Upper lobe of left lung (tissue), 6 donors: ENCODE measurements around the gene ZKSCAN1. TPM values are rescaled to one million over a fixed set of nuclear protein-coding genes. Genes with fewer than 3 reads are reported as not detected.

ENCODE experiments used
- ATAC-seq, 2 donors: fragments of 200-7000 bp; cut with Tn5 transposase; one replicate each; pipeline ENCODE4 v1.9.1; 2022; ENCODE audit warnings: mild to moderate bottlenecking in 2 of 2, moderate library complexity in 2 of 2; ENCODE audit not compliant: low FRiP score in 2 of 2
- DNase-seq, 2 donors: peaks; one replicate each; pipeline ENCODE4 v3.0.0-alpha.2; 2019 to 2020
- H3K27ac ChIP-seq, 4 donors: fragments of 200-600 bp; sonication (generic); one replicate each; pipeline ENCODE4 v1.5.1; 2016 to 2019
- H3K27me3 ChIP-seq, 4 donors: fragments of 200-600 bp; sonication (generic); one replicate each; pipeline ENCODE4 v1.5.1; 2017 to 2019
- H3K36me3 ChIP-seq, 4 donors: fragments of 200-600 bp; sonication (generic); one replicate each; pipeline ENCODE4 v1.5.1; 2016 to 2019
- H3K4me1 ChIP-seq, 4 donors: fragments of 200-600 bp; sonication (generic); one replicate each; pipeline ENCODE4 v1.5.1; 2018 to 2019
- H3K4me3 ChIP-seq, 4 donors: fragments of 200-600 bp; sonication (generic); one replicate each; pipeline ENCODE4 v1.5.1; 2017 to 2019; ENCODE audit warnings: mild to moderate bottlenecking in 2 of 4, moderate library complexity in 1 of 4
- H3K9me3 ChIP-seq, 4 donors: fragments of 200-600 bp; sonication (generic); one replicate each; pipeline ENCODE4 v1.5.1; 2018 to 2019
- EP300 ChIP-seq, 4 donors: sonication (generic); formaldehyde crosslinking; IDR thresholded peaks; one replicate each; pipeline ENCODE4 v1.5.1; 2017; ENCODE audit warnings: antibody characterized with exemption in 4 of 4, control low read depth in 2 of 4
- POLR2A ChIP-seq, 4 donors: fragments of 450-650 bp; IDR thresholded peaks; one replicate each; pipeline ENCODE4 v1.5.1; 2016 to 2017; ENCODE audit warnings: antibody characterized with exemption in 4 of 4, mild to moderate bottlenecking in 2 of 4
- POLR2AphosphoS5 ChIP-seq, 2 donors: sonication (generic); formaldehyde crosslinking; IDR thresholded peaks; one replicate each; pipeline ENCODE4 v1.5.1; 2017; ENCODE audit warnings: antibody characterized with exemption in 2 of 2
- WGBS, 2 donors: methylation state at CpG; one replicate each; pipeline ENCODE4 v1.1.5; 2017 to 2018; 5-methylcytosine and 5-hydroxymethylcytosine counted together
- total RNA-seq, 6 donors: library from RNA; depleted of rRNA in 4 of 6; stranded (reverse); fragments of >200 nt in 4 of 6; gene quantifications; one replicate each; pipeline versions ENCODE4 v1.1.0 to v1.2.1, GENCODE V29; 2016 to 2021
- TF ChIP-seq, protein P1 (sequence below), 6 experiments: fragments of 450-650 bp in 4 of 6; fragments of 200-600 bp in 2 of 6; sonication (generic) in 2 of 6; IDR thresholded peaks; one replicate each; pipeline ENCODE4 v1.5.1; 2016 to 2019; ENCODE audit warnings: antibody characterized with exemption in 6 of 6
- donor health status: DM: no; HTN: no; CAD: no; lungs with moderate emphysema.
- donor health status: DM: no; HTN: yes; CAD: no; lungs with severe emphysema.

The ZKSCAN1 gene
- total RNA-seq, 6 donors from 2014 or later, result 19.3 to 50.4 (median 36.9) TPM

DNA sequence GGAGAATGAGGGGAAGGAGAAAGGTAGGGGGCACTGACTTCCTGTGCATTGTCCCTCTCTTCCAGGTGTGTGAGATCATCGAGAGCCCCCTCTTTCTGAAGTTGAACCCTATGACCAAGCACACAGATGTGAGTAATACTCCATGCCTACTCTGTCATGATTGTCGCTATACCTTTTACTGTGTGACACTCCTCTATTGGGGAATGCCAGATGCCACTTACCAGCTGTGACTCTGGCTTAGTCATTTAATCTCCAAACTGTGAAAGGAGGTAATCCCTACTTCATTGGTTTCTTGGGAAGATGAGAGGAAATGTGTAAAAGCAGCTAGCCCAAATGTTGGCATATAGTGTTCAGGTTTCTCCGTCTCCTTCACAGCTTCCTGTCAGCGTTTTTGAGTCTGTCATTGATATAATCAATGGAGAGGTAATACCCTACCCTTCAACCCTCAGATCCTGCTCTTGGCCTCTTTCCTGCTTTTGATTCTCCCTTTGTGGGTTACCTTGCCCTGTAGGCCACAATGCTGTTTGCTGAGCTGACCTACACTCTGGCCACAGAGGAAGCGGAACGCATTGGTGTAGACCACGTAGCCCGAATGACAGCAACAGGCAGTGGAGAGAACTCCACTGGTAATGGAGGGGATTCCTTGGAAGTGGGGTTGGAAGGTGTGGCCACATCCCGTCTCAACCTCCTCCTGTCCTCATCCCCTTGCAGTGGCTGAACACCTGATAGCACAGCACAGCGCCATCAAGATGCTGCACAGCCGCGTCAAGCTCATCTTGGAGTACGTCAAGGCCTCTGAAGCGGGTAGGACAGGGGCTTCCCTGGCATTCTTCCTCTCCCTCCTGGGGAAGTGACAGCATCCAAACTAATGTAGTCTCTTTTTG lies 75.4 kb downstream of the ZKSCAN1 start:
- Histone ChIP-seq H3K9me3 (no peaks in the 10 kb centered on the region), H3K27ac (no peak overlapping the region), H3K4me1 (peaks cover 12 to 21% (median 17%) of the 10 kb centered on the region in 4 donors), H3K36me3 (peaks cover 35 to 53% (median 52%) of the 10 kb centered on the region in 4 donors), H3K4me3 (no peak overlapping the region), H3K27me3 (no peaks in the 10 kb centered on the region)
- ATAC-seq, result no peak
- no peak for DNase-seq
- 86 to 91% methylated on average over 13 to 14 of the region's 14 CpGs for WGBS, 2 donors
- no peak for TF ChIP-seq EP300 (IDR thresholded peaks at IDR 0.05)
- TF ChIP-seq POLR2AphosphoS5 (IDR thresholded peaks at IDR 0.05), result no peak
- TF ChIP-seq POLR2A (IDR thresholded peaks at IDR 0.05), result no peak
- TF ChIP-seq, protein P1, sequence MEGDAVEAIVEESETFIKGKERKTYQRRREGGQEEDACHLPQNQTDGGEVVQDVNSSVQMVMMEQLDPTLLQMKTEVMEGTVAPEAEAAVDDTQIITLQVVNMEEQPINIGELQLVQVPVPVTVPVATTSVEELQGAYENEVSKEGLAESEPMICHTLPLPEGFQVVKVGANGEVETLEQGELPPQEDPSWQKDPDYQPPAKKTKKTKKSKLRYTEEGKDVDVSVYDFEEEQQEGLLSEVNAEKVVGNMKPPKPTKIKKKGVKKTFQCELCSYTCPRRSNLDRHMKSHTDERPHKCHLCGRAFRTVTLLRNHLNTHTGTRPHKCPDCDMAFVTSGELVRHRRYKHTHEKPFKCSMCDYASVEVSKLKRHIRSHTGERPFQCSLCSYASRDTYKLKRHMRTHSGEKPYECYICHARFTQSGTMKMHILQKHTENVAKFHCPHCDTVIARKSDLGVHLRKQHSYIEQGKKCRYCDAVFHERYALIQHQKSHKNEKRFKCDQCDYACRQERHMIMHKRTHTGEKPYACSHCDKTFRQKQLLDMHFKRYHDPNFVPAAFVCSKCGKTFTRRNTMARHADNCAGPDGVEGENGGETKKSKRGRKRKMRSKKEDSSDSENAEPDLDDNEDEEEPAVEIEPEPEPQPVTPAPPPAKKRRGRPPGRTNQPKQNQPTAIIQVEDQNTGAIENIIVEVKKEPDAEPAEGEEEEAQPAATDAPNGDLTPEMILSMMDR (IDR thresholded peaks at IDR 0.05), result no peak

Other genes starting within 250 kb of the ZKSCAN1 start
- gene CYP3A4, start 231.4 kb upstream of the ZKSCAN1 start, total RNA-seq, result 1 to 10 TPM in 1 of 6 donors, under 1 TPM in 2, not detected in 3; 0.34 to 1.5 (median 0.46) TPM
- gene CYP3A43, start 187.6 kb upstream of the ZKSCAN1 start, total RNA-seq, result not detected
- under 1 TPM in 2 of 6 donors, not detected in 4; 0.59 to 0.67 TPM for gene OR2AE1, start 138.6 kb upstream of the ZKSCAN1 start, total RNA-seq
- 100 to 1,000 TPM in 1 of 6 donors, 10 to 100 TPM in 5; 31.2 to 107 (median 42.1) TPM for gene TRIM4, start 96.1 kb upstream of the ZKSCAN1 start, total RNA-seq
- 1 to 10 TPM in 1 of 6 donors, under 1 TPM in 2, not detected in 3; 0.24 to 3.1 (median 0.31) TPM for gene GJC3, start 86.0 kb upstream of the ZKSCAN1 start, total RNA-seq
- 10 to 100 TPM in 5 of 6 donors, 1 to 10 TPM in 1; 2.3 to 35.6 (median 28.8) TPM for gene AZGP1, start 39.6 kb upstream of the ZKSCAN1 start, total RNA-seq
- 10 to 100 TPM in 4 of 6 donors, 1 to 10 TPM in 2; 8.6 to 17.8 (median 10.8) TPM for gene ZSCAN21, start 34.2 kb downstream of the ZKSCAN1 start, total RNA-seq
- 10 to 100 TPM; 18.4 to 50.3 (median 22.8) TPM for gene ZNF3, start 66.1 kb downstream of the ZKSCAN1 start, total RNA-seq
- 100 to 1,000 TPM in 1 of 6 donors, 10 to 100 TPM in 5; 23.4 to 217 (median 53.9) TPM for gene COPS6, start 73.4 kb downstream of the ZKSCAN1 start, total RNA-seq
- 10 to 100 TPM; 29.3 to 78.6 (median 44.1) TPM for gene MCM7, start 85.8 kb downstream of the ZKSCAN1 start, total RNA-seq
- 100 to 1,000 TPM in 1 of 6 donors, 10 to 100 TPM in 5; 17.3 to 142 (median 19.4) TPM for gene AP4M1, start 86.0 kb downstream of the ZKSCAN1 start, total RNA-seq
- gene TAF6, start 103.8 kb downstream of the ZKSCAN1 start, total RNA-seq, result 10 to 100 TPM; 33.4 to 76.5 (median 53.0) TPM
- 10 to 100 TPM in 2 of 6 donors, 1 to 10 TPM in 4; 2.9 to 14.6 (median 6.5) TPM for gene CNPY4, start 104.0 kb downstream of the ZKSCAN1 start, total RNA-seq
- 10 to 100 TPM in 1 of 6 donors, 1 to 10 TPM in 5; 1.0 to 11.4 (median 3.3) TPM for gene MBLAC1, start 111.4 kb downstream of the ZKSCAN1 start, total RNA-seq
- gene LAMTOR4, start 133.3 kb downstream of the ZKSCAN1 start, total RNA-seq, result 100 to 1,000 TPM; 111 to 223 (median 148) TPM
- gene TRAPPC14, start 143.1 kb downstream of the ZKSCAN1 start, total RNA-seq, result 100 to 1,000 TPM in 1 of 6 donors, 10 to 100 TPM in 5; 12.6 to 108 (median 25.3) TPM
- 10 to 100 TPM in 1 of 6 donors, 1 to 10 TPM in 4, not detected in 1; 2.4 to 11.5 (median 5.2) TPM for gene GAL3ST4, start 153.0 kb downstream of the ZKSCAN1 start, total RNA-seq
- 10 to 100 TPM in 1 of 6 donors, 1 to 10 TPM in 2, under 1 TPM in 3; 0.20 to 25.1 (median 0.96) TPM for gene GPC2, start 161.8 kb downstream of the ZKSCAN1 start, total RNA-seq
- 1 to 10 TPM in 5 of 6 donors, not detected in 1; 1.5 to 5.2 (median 2.8) TPM for gene STAG3, start 162.3 kb downstream of the ZKSCAN1 start, total RNA-seq
- gene PVRIG, start 204.4 kb downstream of the ZKSCAN1 start, total RNA-seq, result 1 to 10 TPM in 5 of 6 donors, under 1 TPM in 1; 0.63 to 6.3 (median 1.7) TPM